MV-4-11 (cell line): ENCODE results near the gene PACRG.

Experiments used
- DNase-seq: peaks from one replicate; lab custom pipeline; 2025; lab: John Stamatoyannopoulos, UW

Gene PACRG

DNA sequence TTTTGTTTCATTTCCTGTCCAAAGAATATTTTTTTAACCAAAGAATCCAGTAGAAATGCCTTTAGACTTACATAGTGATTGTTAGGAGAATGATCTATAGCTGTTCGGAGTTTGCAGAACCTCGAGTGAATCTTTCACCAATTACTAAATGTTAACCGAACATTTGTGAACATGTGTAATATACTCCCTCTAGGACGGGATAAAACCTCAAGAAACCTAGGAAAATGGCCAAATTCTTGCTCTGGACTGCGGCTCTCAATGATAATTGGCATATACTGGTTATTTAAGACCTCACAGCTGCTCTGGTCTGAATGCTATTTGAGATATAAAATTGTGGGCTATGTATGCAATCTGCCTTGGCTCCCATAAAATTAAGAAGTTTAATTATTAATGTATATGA is 137.1 kb downstream of the PACRG start:
- DNase-seq, result no peak

DNA sequence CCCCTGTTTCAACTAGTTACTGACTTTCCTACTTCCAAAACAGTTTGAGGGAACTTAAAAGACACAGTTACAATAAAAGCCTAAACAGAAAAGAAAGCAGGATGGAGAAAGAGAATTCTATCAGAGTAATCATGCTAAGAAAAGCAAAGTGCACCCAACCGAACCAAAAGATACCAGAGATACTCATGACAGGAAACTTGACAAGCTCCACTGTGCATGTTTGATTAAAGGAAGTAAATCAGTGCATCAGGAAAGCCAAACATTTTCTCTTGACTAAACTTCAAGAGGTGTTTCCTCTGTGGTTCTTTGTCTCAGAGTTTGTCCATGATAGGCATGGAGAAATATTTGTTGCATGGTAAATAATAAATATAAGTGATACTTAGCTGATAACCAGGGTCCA is 138.9 kb downstream of the PACRG start:
- no peak for DNase-seq

DNA sequence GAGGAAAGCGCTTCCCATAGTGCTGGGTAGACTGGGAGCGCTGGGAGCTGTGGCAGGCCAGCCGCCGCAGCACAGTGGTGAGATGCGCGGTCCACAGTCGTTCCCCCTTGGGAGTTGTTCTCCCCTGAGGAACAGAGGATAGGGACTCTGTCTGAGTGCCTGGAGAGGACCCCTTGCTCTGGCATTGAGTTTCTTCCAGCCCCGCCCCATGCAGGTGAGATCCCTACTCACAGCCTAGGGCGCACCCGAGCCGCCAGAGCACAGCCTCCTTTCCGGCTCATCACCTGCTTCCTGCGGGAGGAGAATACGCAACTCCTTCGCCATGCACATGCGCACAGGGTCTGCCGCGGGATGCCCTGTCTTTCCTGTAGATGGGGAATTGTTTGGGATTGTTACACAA is 140.6 kb downstream of the PACRG start:
- DNase-seq, result no peak

DNA sequence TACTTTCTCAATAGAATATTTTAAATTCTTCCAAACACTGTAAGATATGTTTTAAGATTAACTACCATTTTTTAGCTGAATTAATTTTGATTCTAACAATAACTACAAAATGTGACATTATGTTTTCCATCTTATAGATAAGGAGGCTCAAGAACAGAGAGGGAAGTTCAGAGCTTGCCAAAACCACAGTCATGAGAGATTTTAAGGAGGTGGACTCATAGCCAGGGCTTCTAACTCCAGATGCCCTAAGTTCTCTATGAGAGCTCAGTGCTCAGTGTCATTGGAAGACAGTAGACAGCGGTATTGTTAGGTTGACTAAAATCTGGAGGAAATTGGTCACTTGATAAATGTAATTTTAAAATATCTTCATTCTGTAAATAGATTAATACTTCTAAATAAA is 144.2 kb downstream of the PACRG start:
- DNase-seq, result no peak

DNA sequence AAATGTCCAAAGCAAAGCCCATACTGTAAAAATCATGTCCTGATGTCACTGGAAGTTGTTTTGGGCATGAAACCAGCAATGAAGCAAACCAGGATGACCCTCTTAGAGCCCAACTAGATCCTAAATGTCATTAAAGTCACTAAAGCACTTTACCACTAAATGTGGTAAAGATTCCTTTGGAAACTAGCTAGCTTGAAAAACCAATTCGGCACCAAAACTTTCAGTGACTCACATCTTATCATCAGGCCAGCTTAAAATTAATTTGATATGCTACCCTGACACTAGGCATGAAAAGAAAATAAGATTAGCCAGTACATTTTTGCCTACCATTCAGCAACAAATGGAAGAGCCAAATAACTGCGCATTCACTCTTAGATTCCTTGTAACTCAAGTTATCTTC is 145.8 kb downstream of the PACRG start:
- DNase-seq, result no peak

DNA sequence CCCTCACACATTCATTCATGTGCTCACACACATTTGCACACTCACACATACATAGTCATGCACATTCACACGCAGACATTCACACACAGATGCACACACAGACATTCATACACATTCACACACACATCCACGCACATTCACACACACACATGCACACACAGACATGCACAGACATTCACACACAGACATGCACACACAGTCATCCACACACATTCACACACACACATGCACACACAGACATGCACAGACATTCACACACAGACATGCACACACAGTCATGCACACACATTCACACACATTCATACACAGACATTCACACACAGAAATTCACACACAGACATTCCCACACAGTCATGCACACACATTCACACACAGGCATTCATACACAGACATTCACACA is 147.3 kb downstream of the PACRG start:
- DNase-seq, result no peak

DNA sequence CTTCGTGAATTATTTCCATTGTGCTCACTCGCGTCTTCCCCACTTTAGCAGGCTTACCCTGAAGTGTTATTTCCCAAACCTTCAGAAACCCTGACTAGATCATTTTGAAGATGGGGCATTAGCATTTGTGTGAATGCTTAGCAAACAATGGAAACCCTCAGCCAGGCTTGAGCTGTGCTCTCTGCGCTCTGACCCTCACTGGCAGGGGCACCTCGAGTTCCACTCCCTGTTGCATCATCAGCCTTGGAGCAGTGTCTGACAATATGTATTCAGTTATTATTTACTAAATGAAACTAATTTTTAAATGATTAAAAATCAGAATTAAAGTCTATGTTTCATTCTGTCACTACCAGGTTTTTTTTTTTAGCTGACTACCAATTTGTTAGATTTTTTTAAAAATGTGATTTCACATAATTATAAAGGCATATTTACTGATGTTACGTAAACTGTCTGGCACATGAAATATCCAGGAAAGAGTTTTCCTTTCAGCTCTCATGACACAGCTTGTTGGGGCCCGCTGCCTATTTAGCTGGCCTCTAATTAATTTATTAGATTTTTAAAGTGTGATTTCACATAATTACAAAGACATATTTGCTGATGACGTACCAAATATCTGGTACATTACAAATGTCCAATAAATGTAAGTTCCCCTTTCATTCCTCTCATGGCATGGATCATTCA is 155.2 kb downstream of the PACRG start:
- DNase-seq, result no peak

DNA sequence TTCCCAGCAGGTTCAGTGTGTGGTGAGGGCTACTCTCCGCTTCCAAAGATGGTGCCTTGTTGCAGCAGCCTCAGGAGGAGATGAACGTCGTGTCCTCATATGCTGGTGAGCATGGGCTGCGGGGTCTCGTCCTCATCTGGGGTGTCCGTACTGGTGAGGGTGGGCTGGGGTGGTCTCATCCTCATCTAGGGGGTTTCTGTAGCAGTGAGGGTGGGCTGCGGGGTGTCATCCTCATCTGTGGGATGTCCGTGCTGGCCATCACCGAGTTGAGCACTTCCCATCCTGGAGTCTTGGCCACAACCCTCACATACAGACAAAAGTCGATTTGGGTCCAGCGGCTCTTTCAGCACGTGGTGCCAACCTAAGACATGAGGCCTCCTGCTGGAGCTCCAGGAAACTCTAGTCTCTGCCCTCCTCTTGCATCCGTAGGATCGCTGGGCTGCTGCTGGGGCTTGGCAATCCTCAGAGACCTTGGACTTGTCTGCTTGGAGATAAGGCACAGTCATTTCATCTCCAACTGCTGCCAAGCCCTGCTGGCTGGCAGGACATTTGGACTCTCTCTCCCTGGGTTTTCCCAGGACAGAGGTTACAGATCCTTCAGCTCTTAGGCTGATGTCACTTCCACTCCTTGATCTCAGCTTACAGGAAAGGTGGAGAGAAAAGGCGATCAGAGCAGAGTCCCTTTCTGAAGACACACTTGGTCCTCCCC is 160.4 kb downstream of the PACRG start:
- no peak for DNase-seq

DNA sequence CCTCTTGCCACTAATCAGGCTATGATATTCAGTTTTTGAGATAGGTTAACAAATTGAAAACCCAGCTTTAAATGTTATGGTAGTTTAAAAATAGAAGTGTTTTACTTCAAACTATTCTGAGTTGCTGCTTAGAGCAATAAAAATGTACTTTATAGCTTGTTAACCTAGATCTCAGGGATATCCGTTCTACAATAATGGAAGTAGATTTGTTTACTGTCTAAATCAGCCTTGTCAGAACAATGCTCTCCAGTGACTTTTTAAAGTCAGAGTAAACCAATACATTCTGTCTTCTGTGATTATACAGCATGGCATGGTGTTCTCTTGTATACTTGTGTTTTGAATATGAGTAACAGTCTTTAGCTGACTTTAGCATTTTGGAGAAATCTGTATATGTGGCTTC is 161.5 kb downstream of the PACRG start:
- no peak for DNase-seq

DNA sequence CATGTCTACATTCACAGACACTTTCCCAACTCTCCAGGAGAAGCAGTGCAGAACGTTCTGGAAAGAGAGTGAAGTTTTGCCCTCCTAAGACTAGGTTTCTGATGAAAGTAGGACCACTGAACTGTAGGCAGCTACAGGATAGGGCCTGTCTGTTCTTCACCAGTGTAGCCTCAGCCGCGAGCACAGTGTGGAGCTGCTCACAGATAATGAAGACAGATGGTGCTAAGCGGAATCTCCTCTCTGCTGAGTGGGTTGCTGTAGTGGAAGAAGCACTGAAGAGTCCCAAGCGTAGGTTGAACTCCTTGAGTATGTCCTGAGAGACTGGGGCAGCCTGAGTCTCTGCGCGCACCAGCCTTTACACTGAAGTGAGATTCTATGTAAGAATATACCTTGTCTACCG is 170.2 kb downstream of the PACRG start:
- no peak for DNase-seq

DNA sequence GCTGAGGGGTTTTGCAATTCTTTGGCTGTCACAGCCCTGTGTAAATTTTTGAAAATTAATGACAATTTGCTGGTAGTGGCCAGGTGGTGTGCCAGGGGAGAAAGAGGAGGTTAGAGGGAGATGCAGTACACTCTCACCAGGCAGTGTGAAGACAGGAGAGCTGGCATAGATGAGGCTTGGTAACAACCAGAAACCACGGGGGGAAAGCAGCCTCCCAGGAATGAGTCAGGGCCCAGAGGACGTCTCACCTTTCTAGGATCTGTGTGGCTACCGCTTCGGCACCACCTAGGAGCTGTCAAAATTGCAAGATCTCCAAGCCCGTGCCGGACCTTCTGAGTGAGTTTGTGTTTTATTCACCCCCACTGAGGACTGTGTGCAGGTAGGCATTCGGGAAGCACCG is 171.4 kb downstream of the PACRG start:
- DNase-seq, result no peak

DNA sequence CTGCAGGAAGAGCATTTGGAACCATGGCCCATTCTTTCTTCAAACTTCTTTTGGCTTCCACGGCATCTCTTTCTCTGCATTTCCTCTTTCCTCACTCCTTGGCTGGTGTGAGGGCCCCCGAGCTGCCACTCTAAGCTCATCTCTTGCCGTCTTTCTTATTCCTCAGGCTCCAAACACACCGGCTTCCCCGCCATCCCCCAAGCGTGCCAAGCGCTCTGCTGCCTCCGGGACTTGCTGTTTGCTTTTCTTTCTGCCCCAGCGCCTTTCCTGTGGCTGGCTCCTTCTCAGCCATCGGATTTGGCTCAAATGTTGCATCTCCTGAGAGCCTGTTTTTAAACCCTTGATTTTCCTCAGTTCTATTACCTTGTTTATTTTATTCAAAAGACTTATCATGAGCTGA is 172.7 kb downstream of the PACRG start:
- DNase-seq, result no peak

DNA sequence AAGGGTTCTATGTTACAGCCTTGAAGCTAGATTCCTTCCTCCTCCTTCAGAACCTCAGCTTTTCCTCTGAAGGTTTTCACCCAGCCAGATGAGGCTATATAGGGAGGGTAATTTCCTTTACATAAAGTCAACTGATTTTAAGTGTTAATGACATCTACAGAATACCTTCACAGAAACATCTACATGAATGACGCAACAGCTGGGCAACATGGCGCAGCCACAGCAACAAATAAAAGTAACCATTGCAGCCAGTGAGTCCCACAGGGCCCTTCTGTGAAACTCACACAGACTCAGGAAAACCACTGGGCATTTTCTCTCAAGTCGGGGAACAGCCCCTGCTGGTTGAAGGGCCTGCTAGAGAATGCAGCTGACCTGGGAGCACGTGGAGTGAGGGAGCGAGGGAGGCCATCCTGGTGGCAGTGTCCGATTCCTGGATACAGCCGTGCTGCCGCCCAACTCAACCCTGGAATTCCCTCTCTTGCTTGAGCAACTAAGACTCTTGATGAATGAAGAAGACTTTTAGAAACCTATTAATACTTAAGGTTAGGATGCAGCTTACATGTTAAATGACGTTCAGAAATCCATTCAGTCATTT is 176.4 kb downstream of the PACRG start:
- DNase-seq, result no peak

DNA sequence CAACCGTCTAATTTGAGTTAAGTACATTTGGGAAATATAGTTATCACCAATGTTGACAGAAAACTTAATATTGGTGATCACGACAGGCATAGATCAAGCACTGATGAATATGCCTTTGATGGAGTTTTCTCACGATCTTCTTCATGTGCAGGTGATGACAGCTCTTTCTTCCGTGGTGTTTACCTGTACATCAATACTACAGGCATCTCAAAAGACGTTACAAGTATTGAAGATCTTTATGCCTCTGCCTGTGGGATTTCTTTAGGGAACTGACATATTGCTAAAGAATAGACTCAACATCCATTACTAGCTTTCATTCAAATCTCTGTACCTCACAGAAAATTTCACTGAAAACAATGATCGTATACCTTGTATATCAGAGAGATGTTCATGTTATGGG is 178.7 kb downstream of the PACRG start:
- DNase-seq, result no peak

DNA sequence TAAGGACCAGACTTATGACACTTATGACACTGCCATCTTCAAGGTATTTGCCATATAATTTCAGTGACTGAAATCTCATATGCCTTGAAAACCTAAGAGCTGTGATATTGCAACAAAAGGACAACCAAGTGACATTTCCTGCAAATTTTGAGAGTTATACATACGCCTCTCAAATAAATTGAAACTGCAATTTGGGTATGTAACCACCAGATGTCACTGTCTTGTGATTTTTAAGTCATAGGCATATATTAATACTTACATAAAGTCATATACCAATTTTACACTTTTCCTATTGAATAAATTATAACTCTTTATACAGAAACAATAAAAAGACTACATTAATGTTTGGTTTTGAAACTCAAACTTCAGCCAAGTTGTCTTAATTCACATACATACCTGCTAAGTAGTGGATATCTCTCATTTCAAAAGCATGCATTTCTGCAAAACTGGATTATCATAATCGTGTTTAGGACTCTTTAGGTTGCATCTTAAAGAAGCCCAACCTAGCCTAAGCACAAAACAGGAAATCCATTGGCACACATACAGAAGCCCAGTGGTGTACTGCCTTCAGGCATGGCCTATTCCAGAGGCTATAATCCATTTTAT is 180.2 kb downstream of the PACRG start:
- peak; percentile 30 for DNase-seq

DNA sequence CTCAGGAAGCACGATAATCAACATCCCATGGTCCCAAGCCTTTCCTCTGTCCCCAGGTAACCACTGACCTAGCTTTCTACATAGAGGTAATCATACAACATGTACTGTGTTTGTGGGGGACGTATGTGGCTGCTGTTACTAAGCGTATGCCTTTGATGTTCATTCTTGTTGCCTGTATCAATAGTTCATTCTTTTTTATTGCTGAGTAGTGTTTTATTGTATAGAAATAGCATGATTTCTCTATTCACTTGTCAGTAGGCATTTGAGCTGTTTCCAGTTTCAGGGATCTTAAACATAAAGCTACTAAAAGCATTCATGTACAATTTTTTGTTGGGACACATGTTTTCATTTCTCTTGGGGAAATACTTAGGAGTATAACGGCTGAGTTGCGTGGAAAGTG is 185.4 kb downstream of the PACRG start:
- no peak for DNase-seq

DNA sequence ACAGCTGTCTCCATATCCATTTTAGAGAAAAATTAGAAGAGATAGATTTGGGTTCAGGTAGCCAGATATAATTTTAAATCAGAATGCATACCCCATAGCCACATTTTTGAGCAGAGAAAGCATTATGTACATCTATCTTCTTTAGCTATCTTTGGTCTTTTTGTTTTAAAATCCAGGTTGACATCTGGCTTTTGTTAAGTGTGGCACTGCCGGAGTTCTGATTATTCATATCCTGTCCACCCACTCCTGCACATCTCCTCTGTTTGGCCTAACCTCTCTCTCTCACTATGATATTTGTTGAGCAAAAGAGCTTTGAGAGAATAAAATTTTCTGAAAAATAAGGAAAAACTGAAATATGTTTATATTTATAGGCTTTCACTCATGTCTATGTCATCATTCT is 189.7 kb downstream of the PACRG start:
- no peak for DNase-seq

DNA sequence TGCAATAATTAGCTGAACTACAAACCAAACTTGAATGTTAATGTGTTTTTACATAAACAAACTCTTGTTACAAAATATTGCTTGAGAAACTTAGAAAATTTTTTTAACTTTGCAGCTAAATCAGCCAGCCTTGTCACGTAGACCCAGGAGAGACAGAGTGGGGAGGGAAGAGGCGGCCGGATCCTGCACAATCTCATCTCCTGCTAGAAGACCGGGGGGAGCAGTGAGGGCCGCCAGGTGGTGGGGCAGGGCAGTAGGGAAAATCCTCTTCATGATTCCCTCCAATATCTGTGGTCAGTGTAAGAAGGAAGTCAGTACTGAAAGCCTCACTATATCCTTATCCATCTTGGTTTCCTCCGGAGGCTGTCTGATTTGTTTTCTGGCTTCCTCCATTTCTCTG is 193.3 kb downstream of the PACRG start:
- no peak for DNase-seq

DNA sequence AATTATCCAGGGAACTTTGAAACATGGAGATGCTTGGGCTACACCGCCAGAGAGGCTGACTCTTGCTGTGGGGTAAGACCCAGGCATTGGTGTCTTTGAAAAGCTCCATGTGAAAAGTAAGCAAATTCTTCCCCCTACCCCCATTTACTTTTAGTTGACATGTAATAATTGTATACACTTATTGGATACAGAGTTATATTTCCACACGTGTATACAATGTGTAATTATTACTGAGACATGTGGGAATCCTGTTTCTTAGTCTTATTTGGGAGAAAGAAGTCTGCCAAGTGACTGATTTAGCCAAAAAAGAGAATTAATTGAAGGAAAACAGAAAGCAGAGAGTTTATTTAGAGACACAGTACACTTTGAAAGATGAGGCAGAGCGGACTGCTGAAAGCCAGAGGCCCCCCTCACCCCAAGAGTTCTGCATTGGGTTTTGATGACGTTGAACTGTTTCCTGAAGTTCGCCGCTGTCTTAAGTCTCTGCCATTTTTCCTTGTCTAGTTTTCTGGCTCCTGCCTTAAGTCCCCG is 193.8 kb downstream of the PACRG start:
- no peak for DNase-seq

DNA sequence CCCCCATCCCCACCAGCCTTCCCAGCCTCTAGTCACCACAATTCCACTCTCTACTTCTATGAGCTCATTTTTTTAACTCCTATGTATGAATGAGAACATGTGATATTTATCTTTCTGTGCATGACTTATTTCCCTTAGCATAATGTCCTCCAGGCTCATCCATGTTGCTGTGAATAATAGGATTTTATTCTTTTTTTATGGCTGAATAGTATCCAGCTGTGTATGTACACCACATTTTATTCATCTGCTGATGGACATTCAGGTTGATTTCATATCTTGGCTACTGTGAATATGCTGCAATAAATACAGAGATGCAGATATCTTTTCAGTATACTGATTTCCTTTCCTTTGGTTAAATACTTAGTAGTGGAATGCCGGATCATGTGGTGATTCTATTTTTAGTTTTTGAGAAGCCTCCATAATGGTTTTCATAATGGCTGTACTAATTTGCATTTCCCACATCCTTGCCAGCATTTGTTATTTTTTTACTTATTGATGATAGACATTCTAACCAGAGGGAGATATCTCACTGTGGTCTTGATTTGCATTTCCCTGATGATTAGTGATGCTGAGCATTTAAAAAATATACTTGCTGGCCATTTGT is 194.9 kb downstream of the PACRG start:
- DNase-seq, result no peak

DNA sequence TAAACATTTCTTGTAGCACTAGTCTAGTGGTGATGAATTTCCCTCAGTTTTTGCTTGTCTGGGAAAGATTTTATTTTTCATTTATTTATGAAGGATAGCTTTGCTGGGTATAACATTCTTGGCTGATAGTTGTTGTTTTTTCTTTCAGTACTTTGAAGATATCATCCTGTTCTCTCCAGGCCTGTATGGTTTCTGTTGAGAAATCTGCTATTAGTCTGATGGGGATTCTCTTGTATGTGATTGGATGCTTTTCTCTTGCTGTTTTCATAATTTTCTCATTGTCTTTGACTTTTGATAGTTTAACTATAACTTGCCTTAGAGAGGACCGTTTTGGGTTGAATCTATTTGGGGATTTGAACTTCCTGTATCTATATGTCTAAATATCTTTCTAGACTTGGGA is 207.1 kb downstream of the PACRG start:
- DNase-seq, result no peak

DNA sequence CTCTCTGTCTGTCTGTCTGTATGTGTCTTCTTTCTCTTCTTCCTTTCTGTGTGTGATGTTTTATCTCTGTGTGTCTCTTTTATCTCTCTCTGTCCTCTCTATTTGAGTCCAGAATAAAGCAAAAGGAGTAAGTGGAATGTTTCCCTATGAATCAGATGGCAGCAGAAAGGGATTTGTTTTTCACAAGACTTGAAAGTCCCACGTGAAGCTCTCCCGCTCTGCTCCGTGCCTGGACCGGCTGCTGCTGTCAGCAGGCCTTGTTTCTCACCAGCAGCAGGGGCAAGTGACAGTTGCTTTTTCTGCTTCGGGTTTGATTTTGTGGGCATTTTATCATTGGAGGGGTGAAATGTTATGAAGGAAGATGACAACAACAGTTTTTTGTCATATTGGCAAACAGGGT is 212.7 kb downstream of the PACRG start:
- no peak for DNase-seq

DNA sequence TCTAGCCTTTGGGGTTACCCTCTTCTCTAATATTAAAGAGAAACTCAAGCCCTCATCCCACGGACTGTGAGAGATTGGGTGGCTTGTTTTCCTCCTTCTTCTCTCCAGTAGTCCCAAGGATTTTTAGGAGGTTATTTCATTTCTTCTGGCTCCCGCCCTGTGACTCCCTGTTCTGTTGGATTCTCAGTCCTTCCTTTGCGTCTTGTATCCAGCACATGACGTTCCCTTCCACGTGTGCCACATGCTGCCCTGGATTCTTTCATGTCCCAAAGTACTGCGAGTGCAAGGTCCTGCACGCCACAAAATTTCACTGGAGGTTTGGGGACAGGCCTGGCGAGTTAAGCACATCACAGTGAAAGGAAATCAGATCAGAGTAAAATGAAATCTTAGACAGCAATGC is 213.4 kb downstream of the PACRG start:
- DNase-seq, result no peak
